Prostate gland (tissue), 2 donors: ENCODE results near the gene CHRNE. TPM values are rescaled to one million over a fixed set of nuclear protein-coding genes. Genes with fewer than 3 reads are reported as not detected.

Experiments used
- DNase-seq: peaks from one replicate; pipeline ENCODE4 v3.0.0-alpha.2; 2019; ENCODE audit warnings: low spot score
- H3K27ac ChIP-seq, 2 donors: fragments of 200-600 bp; sonication (generic); 2 replicates each; pipeline ENCODE4 v1.5.1; 2017 to 2019
- H3K27me3 ChIP-seq: fragments of 200-600 bp; sonication (generic); replicated peaks from 2 replicates; pipeline ENCODE4 v1.5.1; 2019; ENCODE audit not compliant: insufficient read depth
- H3K36me3 ChIP-seq, 2 donors: fragments of 200-600 bp; sonication (generic); 1 replicate in 1 of 2; 2 replicates in 1 of 2; pipeline versions ENCODE4 v1.5.1 to v1.8.1; 2017 to 2019
- H3K4me1 ChIP-seq: fragments of 200-600 bp; sonication (generic); replicated peaks from 2 replicates; pipeline ENCODE4 v1.5.1; 2019
- H3K4me3 ChIP-seq, 2 donors: fragments of 200-600 bp; sonication (generic); 2 replicates each; pipeline ENCODE4 v1.5.1; 2017 to 2019
- H3K9me3 ChIP-seq: fragments of 200-600 bp; sonication (generic); 2 replicates; pipeline ENCODE4 v1.5.1; 2017
- CTCF ChIP-seq, 4 experiments: fragments of 200-600 bp in 2 of 4; fragments of 450-650 bp in 2 of 4; sonication (generic) in 2 of 4; IDR thresholded peaks; 1 replicate in 3 of 4; 2 replicates in 1 of 4; pipeline ENCODE4 v1.5.1; 2016 to 2019; ENCODE audit warnings: antibody characterized with exemption in 4 of 4, mild to moderate bottlenecking in 2 of 4, moderate library complexity in 2 of 4
- POLR2A ChIP-seq: fragments of 450-650 bp; IDR thresholded peaks from one replicate; pipeline ENCODE4 v1.6.1; 2016; ENCODE audit warnings: antibody characterized with exemption, mild to moderate bottlenecking
- POLR2AphosphoS5 ChIP-seq: sonication (generic); formaldehyde crosslinking; IDR thresholded peaks from one replicate; pipeline ENCODE4 v1.6.1; 2017; ENCODE audit warnings: antibody characterized with exemption
- WGBS: methylation state at CpG from one replicate; pipeline ENCODE4 v1.1.5; 2018; 5-methylcytosine and 5-hydroxymethylcytosine counted together
- intact Hi-C: fragments of 100-400 bp; cut with DNase I; formaldehyde crosslinking; loops from one replicate; pipeline ENCODE4 v1.14.2; 2022
- total RNA-seq, 2 donors: library from RNA; depleted of rRNA; stranded (reverse); fragments of >200 nt; gene quantifications; one replicate each; pipeline ENCODE4 v1.1.0, GENCODE V29; 2016

The CHRNE gene
- total RNA-seq, 2 donors from 2014 or later, result 0.64 to 1.0 TPM

GRCh38 chr17:4897785-4898184, 5.1 kb downstream of the CHRNE start:
- 87% methylated on average over 5 of the region's 5 CpGs for WGBS
- H3K4me3 ChIP-seq, result no peak overlapping the region
- peaks cover 9 to 20% of the 10 kb centered on the region in 2 donors for H3K36me3 ChIP-seq
- no peak overlapping the region for H3K27ac ChIP-seq
- H3K9me3 ChIP-seq, result no peaks in the 10 kb centered on the region
- H3K27me3 ChIP-seq, result no peaks in the 10 kb centered on the region
- DNase-seq, result no peak
- intact Hi-C loops, result no loop called here
- no peak for TF ChIP-seq CTCF (IDR thresholded peaks at IDR 0.05)
- no peak for TF ChIP-seq POLR2AphosphoS5
- TF ChIP-seq POLR2A, result no peak
- H3K4me1 ChIP-seq, result no peaks in the 10 kb centered on the region

GRCh38 chr17:4897198-4897687, 5.7 kb downstream of the CHRNE start:
- peaks cover 9 to 24% of the 10 kb centered on the region in 2 donors for H3K36me3 ChIP-seq
- intact Hi-C loops, result no loop called here
- no peak for DNase-seq
- 79% methylated on average over 10 of the region's 10 CpGs for WGBS
- H3K9me3 ChIP-seq, result no peaks in the 10 kb centered on the region
- no peak overlapping the region for H3K4me3 ChIP-seq
- TF ChIP-seq CTCF (IDR thresholded peaks at IDR 0.05) (no peak), POLR2AphosphoS5 (no peak), POLR2A (no peak)
- no peaks in the 10 kb centered on the region for H3K4me1 ChIP-seq
- no peaks in the 10 kb centered on the region for H3K27me3 ChIP-seq
- no peak overlapping the region for H3K27ac ChIP-seq

- TF ChIP-seq POLR2A (no peak), POLR2AphosphoS5 (no peak), CTCF (IDR thresholded peaks at IDR 0.05) (no peak)
- intact Hi-C loops, result no loop called here
- Histone ChIP-seq H3K27me3 (no peaks in the 10 kb centered on the region), H3K4me3 (no peak overlapping the region), H3K36me3 (peaks cover 9 to 24% of the 10 kb centered on the region in 2 donors), H3K4me1 (no peaks in the 10 kb centered on the region), H3K9me3 (no peaks in the 10 kb centered on the region), H3K27ac (no peak overlapping the region)
- WGBS, result 84% methylated on average over 27 of the region's 27 CpGs
- no peak for DNase-seq
Measured at GRCh38 chr17:4896332-4897197, 6.3 kb downstream of the CHRNE start.

GRCh38 chr17:4895657-4896331, 7.1 kb downstream of the CHRNE start:
- no peak for DNase-seq
- peaks cover 9 to 30% of the 10 kb centered on the region in 2 donors for H3K36me3 ChIP-seq
- 64% methylated on average over 24 of the region's 27 CpGs for WGBS
- intact Hi-C loops, result no loop called here
- no peaks in the 10 kb centered on the region for H3K9me3 ChIP-seq
- H3K27ac ChIP-seq, result no peak overlapping the region
- H3K27me3 ChIP-seq, result no peaks in the 10 kb centered on the region
- TF ChIP-seq CTCF (IDR thresholded peaks at IDR 0.05), result no peak
- no peak for TF ChIP-seq POLR2A
- no peak for TF ChIP-seq POLR2AphosphoS5
- H3K4me1 ChIP-seq, result no peaks in the 10 kb centered on the region
- H3K4me3 ChIP-seq, result no peak overlapping the region
